NCI-H748 (cell line): ENCODE measurements around the gene CIP2A.

Source experiments
- DNase-seq: peaks from one replicate; lab custom pipeline; 2025; ENCODE audit not compliant: unreplicated experiment; lab: John Stamatoyannopoulos, UW

Gene CIP2A

DNA sequence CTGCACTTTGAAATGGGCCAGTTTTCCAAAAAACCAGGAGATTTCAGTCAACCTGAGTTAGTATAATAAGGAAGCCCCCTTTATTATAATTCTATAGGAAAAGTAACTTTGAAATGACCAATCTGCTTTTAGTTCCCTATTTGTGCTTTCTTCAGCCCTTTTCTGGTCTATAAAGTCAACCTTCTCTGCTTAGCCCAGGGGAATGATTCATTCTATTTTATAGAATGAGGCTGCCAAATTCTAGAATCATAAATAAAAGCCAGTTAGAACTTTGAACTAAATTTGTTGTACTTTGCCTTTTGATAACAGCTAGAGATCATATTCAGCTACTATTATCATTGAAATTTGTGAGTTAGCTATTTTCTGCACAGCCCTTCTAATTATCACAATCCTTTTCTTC, 24.7 kb downstream of the CIP2A start:
- no peak for DNase-seq

DNA sequence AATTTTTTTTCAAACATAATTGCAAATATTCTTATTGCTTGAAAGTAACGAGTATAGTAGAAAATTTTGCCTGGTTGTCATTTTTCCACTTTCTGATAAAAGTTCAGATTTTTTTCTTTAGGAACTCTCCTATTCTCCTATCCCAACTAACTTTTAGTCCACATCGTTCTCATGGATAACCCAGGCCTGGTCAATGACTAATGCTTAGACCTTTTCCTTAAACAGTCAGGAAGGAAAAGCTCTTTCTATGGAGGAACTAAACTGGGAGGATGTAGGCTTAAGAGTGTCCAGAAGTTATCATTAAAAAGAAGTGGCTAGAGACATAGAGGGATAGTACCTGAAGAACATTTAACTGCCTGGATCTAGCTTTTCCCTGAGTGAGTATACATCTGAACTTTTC, 26.7 kb downstream of the CIP2A start:
- no peak for DNase-seq

DNA sequence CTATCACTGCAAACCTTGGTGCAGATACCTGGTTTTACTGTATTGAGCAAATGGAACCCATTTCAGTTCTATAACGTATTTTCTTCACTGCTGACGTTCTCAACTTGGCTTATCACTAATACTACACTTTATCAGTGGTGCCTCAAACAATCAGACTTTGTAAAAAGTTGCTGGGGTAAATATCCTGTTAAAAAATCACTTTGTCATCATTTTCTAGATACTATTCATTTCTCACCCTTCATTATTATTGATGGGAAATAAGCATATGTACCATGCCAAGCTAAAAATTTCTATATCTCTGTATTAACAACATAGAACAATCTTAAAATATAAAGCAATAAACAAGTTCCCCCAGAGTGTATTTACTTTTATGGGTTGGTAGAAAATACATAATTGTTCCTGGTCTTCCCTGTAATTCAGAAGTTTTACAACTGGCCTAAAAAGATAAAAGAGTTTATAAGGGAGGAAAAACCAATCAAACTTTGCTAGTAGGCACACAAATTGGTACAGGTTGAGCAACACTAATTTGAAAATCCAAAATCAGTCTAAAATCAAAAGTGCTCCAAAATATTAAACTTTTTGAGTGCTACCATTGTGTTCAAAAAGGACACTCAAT, 33.2 kb downstream of the CIP2A start:
- no peak for DNase-seq

DNA sequence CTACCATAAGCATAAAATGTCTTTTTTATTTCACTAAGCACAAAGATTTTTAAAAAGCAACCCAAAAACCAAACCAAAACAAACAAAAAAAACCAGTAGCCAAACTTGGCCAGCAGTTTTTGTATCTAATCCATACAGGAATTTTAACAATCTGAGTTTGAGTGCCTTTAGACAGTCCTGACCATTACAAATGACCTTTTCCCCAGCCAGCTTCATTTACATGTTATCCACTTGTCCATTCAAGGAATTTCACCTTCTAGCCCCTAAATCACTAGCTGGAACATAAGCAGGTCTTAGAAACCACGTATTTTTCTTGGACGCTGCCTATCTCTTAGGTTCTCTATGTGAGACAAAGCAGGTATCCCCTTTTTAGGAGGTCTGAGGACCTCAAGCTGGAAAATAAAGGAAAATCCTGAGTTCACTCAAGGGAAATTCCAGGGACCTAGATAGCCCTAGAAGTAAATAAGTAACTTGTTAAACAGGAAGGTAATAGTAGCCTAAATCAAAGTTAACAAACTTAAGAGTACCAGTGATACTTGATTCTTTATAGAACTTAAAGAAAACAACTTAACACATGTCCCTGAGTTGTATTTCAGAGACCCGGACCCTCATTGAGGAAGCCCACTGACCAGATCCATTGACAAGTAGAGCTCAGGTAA, 34.2 kb downstream of the CIP2A start:
- DNase-seq: no peak

DNA sequence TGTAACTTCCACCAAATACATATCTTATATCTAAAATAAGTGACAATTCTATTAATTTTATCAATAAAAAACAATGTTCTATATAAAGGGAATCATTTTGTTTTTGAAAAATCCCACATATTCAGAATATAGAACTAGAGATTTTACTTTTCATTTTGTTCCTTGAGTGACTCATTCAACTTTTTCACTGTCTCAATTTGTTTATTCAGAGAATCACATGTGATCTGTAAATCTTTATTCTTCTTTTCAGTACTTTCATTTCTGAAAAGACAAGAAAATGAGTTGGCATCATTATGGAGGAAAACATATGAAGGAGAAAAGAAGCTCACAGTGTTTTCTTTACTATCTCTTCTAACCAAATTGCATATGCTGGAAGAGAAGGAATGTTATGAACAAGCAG, 35.0 kb downstream of the CIP2A start:
- no peak for DNase-seq

DNA sequence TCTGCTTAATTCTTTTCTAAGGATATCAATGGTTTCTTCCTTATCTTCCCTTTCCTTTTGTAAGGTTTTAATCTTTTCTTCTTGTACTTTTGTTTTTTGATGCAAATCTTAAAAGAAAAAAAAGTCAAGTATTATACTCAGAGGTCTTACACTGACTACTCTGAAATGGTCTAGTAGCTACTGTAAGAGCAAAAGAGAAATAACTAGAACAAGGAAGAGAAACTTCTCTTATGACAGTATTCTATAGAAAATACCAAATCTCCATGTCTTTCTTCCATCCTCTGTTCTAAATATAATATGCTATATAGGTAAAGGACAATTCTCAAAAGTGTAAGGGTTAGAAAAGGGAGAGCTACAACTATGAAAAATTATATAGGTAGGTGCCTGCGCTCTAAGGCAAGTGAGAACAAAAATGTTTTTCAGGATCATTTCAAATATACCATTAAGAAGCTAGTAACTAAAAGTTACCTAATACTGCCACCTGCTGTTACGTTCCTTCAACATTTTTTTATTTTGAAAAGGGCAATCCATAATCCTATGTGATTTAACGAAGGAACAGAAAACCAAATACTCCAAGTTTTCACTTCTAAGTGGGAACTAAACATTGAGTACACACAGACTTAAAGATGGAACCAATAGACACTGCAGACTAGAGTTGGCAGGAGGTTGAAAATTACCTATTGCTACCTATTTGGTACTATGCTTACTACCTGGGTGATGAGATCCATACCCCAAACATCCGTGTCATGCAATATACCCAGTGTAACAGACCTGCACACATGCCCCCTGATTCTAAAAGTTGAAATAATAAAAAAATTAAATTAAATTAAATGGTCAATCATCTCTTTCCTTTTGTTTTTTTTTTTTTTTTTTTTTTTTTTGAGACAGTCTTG, 36.7 kb downstream of the CIP2A start:
- DNase-seq: peak; percentile 31

DNA sequence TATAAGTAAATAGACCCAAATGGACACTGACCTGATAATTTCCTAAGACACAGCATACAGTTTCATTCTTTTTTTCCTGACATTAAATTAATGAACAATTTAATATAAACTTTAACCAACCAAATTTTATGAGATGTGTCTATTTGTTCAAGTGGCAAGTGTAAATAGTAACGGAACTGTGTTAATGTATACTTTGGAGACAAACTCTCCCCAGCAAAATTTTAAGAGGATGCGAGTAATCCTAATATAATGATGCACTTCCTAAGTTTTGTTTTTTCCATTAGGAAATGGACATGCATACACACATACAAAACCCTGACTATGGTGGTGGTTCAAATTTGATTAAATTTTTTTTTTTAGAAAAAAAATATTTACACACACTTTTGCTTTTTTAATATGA, 40.4 kb downstream of the CIP2A start:
- no peak for DNase-seq

DNA sequence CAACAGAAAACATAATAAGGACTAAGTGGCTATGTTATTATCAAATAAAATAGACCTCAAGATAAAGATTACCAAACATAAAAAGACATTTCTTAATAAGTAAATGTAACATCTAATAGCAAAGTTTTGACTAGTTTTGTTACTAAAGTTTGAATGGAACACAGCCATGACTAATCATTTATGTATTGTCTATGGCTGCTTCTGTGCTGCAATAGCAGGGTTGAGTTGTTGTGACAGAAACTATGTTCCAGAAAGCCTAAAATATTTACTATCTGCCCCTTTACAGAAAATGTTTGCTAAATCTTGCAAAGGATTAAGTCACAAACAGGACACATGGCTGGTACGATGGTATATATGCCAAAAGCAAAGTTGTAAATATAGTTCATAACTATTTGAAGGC, 40.9 kb downstream of the CIP2A start:
- DNase-seq: no peak

DNA sequence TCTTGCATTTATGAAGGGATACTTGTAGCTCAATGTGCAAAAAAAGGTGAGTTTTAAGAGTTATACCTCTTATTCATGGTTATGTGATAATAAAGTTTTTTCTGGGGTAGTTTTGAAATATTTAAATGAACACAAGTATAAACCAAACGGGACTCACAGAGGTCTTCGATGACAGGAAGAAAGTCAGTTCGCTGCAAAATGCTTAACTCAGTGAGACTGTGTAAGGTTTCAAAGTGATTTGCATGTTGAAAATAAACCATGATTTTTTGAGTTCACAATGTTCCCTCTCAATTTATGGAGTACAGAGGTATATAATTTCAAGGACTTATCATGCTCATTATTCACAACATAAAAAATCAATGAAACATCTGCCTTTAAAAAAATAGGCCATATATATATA, 42.5 kb downstream of the CIP2A start:
- no peak for DNase-seq

DNA sequence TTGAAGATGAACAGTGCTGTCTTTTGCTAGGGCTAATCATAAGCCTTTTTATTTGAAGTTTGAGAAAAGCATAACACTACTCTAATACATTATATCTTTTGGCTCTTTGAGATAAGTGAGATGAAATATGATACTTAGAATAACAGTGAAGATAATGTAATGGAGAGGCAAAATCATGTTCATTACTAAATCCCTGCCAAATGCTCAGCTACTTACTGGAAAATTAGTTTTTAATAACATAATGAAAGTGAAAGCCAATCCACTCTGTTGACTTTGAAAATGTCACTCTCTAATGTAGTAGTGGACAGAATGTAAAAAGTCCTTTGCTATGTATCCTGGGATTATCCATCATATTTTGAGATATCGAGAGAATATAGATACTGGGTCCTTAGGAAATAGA, 43.0 kb downstream of the CIP2A start:
- DNase-seq: no peak

DNA sequence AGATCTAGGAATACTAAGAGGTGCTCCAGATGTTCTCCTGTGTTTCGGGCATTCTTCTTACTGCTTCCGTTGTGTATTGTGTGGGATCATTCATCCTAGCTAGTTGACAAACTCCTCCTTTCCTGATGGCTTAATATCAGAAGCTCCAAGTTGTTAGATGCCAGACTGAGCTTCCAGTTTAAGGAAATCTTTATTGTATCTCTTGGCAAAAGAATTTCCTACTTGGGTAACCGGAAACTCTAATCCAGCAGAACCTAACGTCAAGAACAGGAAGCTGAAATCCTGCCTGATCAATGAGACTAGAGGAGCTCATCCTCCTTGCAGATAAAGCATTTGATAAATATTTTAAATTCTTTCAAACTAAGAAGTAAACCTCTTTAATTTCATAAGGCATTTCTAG, 51.2 kb downstream of the CIP2A start:
- no peak for DNase-seq

DNA sequence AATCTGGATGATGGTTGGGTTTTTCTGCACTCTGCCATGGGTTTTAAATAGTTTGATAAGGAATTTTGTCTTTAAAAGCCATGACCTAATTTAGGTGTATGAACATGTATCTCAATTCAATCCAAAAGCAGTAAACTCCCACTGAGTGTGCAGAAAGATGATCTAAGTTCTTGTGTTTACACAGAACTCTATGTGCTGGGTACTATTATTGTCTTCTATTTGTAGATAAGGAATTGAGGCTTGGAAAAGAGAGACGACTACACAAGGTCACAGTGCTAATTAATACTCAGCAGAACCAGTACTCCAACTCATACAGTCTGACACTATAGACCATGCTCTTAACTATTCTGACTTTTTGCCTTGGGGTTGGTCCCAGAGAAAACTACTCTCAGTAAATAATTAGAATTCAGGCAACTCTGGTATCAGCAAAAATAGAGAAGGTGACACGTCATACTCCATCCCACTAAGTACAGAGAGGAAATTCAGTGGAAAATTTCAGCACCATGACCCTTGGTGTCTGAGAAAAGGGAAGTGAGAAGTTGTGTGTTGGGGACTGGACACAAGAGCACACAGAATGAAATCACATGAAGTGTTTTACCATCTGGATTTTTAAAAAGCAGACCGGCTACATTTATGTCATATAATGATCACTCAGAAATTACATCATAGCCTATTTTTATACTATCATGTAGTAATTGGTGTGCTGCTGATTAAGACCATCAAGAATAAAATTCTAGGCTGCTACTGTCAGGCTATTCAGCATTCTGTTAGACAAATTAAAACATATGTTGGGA, 60.6 kb downstream of the CIP2A start:
- no peak for DNase-seq

DNA sequence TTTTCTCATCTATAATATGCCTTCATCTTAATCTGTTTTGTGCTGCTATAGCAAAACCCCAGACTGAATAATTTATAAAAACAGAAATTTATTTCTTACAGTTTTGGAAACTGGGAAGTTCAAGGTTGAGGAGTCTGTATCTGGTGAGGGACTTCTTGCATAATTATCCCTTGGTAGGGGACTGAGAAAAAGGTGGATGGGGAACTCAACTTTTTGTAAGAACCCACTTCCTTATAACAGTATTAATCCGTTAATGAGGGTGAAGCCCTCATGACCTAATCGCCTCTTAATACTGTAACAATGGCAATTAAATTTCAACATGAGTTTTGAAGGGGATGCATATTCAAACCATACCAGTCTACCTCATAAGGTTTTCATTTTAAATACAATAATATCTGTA, 61.4 kb downstream of the CIP2A start:
- no peak for DNase-seq

DNA sequence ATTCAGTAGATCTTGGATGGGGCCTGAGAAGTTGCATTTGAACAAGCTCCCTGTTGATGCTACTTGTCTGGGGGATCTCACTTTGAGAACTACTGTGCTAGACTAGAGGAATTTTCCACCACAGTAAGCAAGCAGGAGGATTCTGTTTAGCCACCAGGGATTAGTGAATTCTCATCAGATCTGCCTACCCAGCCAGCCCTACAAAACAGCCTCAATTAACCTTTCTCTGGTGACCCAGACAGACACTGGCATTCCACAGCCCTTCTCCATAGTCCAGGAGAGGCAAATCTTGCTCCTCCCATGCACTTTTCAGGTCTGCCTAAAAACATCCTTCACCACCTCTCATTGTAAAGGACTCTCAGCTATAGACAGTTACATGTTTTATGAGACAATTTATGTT, 62.1 kb downstream of the CIP2A start:
- no peak for DNase-seq

DNA sequence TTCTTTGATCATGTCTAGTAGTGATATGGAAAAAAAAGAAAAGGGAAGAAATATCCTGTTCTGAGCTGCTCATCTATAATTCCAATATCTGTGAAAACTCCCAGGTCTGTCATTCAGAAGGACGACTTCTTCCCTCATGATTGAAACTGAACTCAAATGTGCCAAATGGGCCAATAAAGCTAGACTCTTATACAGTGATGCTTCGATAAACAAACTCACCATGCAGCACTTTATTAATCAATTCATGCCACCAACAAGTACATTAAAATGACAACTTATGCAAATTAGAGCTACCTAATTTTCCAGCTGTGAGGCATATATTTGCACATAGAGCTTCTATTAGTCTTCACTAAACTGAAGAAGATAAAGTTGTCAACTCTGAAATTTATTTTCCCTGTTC, 63.3 kb downstream of the CIP2A start:
- no peak for DNase-seq

DNA sequence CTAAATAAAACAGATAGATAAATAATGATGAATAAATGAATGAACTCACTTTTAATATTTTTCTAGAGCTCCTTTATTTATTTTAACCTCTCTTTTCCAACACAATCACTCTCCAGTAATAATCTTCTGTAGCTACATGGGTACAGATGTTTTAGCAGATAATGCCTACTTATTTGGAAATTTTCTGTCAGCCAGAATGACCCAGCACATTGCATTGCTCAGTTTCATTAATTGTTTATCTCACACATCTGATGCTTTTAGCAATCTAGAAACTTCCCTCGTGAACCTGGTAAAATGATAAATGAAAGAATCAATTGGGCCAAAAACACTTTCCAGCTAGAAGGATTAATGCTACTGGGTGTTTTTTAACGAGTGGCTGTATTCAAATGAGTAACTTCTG, 64.0 kb downstream of the CIP2A start:
- DNase-seq: no peak

DNA sequence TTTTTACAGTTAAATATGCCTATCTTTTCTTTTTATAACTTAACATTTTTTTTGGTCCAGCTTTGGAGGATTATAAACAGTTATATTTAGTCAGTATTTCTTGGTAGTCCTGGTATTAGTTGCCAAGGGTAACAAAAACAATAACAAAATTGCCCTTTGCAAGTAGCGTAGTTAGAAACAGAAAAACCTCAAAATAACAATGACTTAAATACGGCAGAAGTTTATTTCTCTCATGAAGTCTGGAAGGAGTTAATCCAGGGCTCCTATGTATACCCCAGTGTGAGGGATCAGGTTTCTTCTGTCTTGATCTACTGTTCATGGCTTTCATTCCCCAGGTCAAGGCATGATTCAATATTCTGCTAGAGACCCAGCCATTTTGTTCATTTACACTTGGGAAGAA, 64.7 kb downstream of the CIP2A start:
- no peak for DNase-seq

DNA sequence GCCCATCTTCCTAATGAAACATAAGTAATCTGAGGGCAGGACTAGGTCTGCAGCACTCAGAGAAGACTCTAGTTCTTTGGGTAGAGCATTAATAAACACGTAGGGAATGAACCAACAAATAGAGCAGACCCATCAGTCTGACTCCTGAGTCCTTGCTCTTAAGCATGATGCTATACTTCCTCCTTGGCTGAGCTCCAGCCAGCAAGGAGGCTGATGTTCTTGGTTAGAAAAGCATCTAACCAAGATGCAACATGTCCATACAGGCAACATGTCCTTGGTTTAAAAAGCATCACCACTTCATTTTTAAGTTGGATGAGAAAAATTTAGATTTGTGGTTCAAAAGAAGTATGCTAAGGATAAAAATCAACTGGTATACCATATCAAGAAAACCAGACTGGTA, 70.3 kb downstream of the CIP2A start:
- no peak for DNase-seq

DNA sequence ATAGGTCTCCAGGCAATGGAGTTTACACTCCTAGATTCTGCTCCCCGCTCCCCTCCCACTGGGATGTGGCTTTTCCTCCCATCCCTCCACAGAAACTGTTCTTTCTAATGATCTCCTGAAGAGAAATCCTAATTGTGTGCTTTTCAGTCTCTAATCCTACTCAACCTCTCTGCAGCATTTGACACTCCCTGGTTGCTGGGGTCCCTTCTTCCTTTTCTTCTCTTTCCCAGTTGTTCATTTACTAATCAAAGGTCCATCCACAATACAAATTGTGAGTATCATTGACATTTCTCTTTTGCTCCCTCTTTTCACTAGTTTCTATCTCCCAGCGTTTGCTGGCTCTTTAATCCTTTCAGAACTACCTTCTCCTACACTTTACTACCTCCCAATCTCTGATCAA, 72.4 kb downstream of the CIP2A start:
- DNase-seq: no peak

DNA sequence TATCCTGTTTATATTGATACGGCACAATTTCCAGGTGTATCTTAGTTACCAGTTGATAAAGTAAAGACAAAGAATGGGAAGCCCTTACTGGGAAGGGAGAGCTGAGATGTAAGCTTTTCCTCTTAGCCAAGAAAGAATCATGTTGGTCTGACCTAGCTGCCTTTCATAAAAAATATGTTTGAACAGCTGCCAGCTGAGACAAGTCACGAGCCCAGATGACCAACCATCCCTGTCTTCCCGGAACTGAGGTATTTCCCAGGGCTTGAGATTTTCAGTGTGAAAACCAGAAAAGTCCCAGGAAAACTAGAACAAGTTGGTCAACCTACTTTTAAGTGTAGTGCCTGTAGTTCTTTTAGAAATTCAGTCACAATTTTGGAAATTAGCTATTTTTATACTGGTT, 75.3 kb downstream of the CIP2A start:
- DNase-seq: peak; percentile 34

DNA sequence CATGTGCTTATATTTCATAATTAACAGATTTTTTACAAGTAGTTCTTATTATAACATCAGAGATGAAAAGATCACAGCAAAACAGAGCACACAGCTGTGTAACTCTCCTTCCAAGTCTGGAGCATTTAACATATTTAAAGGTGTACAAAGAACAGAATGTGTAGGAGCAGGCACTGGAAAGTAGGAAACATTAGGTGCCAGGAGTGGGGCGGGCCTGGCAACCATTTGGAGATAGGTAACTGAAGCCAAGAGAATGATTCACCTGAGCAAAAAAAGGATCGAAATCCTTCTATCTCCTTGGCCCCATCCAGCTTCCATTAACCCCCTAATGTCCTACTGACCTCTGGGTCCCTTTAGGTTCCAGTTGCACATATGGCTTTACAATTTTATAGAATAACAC, 76.6 kb downstream of the CIP2A start:
- no peak for DNase-seq

DNA sequence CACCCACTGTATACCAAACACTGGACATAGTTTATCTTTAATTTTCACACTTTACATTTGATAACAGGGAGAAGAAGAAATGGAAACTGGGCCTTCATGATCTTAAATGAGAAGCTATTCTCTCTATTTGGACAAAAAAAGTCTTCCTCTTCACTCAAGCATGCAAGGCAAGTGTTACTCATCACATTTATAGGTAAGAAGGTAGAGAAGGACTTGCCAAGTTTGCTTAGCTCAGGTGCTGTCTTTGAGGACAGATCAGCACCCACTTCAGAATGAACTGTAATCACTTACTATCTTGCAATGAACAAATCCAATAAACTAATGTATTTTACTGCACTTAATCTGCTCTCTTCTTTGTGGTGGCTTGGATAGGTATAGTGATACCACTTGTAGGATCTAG, 77.7 kb downstream of the CIP2A start:
- DNase-seq: no peak
